Brain microvascular endothelial cell (primary cell): ENCODE data around the gene ANO4.

Experiments used
- DNase-seq: peaks from one replicate; pipeline ENCODE4 v3.0.0-alpha.2; 2020
- H3K27ac ChIP-seq: fragments of 250-450 bp; sonication (Bioruptor Pico); 2 replicates; pipeline ENCODE4 v1.5.1; 2020; ENCODE audit warnings: mild to moderate bottlenecking, moderate library complexity
- H3K27me3 ChIP-seq: fragments of 250-450 bp; sonication (Bioruptor Pico); replicated peaks from 2 replicates; pipeline ENCODE4 v1.5.1; 2020; ENCODE audit warnings: mild to moderate bottlenecking
- H3K36me3 ChIP-seq: fragments of 250-450 bp; sonication (Bioruptor Pico); replicated peaks from 2 replicates; pipeline ENCODE4 v1.5.1; 2020; ENCODE audit warnings: mild to moderate bottlenecking
- H3K4me3 ChIP-seq: 2 replicates; pipeline ENCODE4 v1.5.1; 2011; ENCODE audit warnings: low read depth, mild to moderate bottlenecking, control low read depth, low read length, moderate library complexity
- in situ Hi-C: cut with HindIII; loops from 2 replicates; pipeline ENCODE4 v1.10.0; 2017; ENCODE audit warnings: low sequenced_read_pairs, low pct_ligation_motif_present
- TF ChIP-seq, protein P1 (sequence below): IDR thresholded peaks from 2 replicates; pipeline ENCODE4 v1.5.1; 2011; ENCODE audit warnings: low read depth, mild to moderate bottlenecking, moderate library complexity, low read length, control low read depth, inconsistent platforms; ENCODE audit errors: missing control alignments

The ANO4 gene

DNA sequence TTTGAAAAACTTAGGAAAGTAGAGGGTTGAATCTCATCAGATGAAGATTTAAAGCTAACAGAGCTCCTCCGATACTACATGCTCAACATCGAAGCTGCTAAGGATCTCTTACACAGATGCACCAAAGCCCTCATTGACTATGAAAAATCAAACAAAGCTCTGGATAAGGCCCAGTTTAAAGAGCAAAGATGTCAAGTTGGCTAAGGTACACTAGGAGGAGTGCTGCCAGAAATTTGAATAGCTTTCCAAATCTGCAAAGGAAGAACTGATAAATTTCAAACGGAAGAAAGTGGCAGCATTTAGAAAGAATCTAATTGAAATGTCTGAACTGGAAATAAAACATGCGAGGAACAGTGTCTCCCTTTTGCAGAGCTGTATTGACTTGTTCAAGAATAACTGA lies 274.3 kb downstream of the ANO4 start:
- DNase-seq = no peak
- in situ Hi-C loops = no loop called here
- no peak overlapping the region for H3K27ac ChIP-seq
- no peaks in the 10 kb centered on the region for H3K27me3 ChIP-seq
- H3K4me3 ChIP-seq = no peak overlapping the region
- TF ChIP-seq, protein P1, sequence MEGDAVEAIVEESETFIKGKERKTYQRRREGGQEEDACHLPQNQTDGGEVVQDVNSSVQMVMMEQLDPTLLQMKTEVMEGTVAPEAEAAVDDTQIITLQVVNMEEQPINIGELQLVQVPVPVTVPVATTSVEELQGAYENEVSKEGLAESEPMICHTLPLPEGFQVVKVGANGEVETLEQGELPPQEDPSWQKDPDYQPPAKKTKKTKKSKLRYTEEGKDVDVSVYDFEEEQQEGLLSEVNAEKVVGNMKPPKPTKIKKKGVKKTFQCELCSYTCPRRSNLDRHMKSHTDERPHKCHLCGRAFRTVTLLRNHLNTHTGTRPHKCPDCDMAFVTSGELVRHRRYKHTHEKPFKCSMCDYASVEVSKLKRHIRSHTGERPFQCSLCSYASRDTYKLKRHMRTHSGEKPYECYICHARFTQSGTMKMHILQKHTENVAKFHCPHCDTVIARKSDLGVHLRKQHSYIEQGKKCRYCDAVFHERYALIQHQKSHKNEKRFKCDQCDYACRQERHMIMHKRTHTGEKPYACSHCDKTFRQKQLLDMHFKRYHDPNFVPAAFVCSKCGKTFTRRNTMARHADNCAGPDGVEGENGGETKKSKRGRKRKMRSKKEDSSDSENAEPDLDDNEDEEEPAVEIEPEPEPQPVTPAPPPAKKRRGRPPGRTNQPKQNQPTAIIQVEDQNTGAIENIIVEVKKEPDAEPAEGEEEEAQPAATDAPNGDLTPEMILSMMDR = no peak
- no peaks in the 10 kb centered on the region for H3K36me3 ChIP-seq

DNA sequence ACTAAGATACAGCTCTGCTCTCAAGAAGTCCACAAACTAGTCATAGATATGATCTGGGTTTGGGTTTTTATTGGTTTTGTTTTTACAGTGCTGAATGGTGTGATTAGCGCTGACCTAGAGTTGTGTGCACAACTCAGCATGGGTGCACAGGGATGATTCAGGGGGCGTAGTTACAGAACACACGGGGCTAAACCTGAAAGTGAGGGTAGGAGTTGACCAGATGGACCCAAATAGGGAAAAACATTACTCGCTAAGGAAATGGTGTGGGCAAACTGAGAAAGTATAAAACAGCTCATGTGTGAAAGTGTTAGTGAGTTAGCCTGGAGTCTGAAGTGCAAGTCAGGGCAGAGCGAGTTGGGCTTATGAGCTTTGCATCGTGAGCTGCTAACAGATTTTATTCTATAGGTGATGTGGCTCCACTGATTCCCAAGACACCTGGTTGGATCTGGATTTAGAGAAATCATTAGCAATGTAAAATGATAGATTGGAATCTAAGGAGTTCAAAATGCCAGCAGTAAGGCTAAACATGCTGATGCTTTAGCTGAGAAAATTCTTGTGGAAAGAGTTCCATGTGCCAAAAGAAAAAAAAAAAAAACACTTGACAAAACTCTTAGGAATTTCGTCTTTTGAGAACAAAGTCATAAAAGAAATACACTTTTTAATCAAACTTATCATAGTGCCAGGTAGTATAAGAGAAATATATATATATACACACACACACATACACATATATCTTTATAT lies 280.5 kb downstream of the ANO4 start:
- TF ChIP-seq, protein P1 = no peak
- in situ Hi-C loops = no loop called here

DNA sequence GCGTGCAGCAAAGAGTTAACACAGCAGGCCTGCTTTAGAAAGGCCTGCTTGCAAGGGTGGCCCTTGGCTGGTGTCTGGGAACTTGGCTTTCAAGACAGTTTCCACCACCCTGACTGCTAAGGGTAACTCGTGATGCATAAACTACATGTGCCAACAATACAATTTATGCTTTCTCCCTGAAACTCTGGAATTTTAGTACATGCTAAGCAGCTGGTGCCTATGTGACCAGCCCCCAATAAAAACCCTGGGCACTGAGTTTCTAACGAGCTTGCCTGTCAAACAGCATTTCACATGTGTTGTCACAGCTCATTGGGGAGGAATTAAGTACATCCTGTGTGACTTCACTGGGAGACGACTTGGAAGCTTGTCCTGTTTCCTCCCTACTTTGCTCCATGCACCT lies 282.3 kb downstream of the ANO4 start:
- no peaks in the 10 kb centered on the region for H3K36me3 ChIP-seq
- TF ChIP-seq, protein P1 = no peak
- DNase-seq = no peak
- H3K4me3 ChIP-seq = no peak overlapping the region
- no peaks in the 10 kb centered on the region for H3K27me3 ChIP-seq
- in situ Hi-C loops = no loop called here
- no peak overlapping the region for H3K27ac ChIP-seq

More for the DNA sequence above, 280.5 kb downstream of the ANO4 start:
- no peaks in the 10 kb centered on the region for H3K27me3 ChIP-seq
- no peaks in the 10 kb centered on the region for H3K36me3 ChIP-seq
- no peak for DNase-seq
- H3K27ac ChIP-seq = no peak overlapping the region
- no peak overlapping the region for H3K4me3 ChIP-seq

DNA sequence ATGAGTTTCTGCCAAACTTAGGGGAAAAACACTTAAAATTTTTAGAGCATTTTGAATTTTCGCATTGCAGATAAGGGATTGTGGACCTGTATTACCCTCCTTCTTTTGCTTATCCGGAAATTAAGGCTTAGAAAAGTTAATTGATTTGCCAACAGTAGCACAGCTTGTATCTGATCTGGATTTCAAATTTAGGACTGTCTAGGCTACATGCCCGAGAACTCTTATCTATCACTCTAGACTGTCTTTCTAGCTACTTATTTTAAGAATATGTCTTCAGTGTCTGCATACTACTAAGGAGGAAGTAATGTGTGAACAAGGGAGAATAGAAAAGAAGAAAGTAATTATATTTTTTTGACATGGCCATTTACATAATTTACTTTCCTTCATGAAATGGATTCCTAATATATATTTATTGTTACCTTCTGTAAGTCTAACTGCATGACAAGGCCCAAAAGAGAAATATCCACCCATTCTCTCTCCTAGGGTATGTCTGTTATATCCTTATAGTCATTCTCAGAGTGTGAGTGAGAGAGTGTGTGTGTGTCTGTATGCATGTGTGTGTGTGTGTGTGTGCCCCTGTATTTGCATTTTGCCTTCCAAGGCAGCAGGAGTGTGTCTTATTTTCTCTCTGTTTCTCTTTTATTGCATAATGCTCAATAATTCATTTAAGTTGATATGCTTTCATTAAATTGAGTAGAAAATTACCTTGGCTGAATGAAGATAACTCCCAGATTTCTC lies 283.4 kb downstream of the ANO4 start:
- TF ChIP-seq, protein P1 = no peak
- H3K27ac ChIP-seq = no peak overlapping the region
- no peak overlapping the region for H3K4me3 ChIP-seq
- no peak for DNase-seq
- no peaks in the 10 kb centered on the region for H3K36me3 ChIP-seq
- H3K27me3 ChIP-seq = no peaks in the 10 kb centered on the region
- in situ Hi-C loops = no loop called here

DNA sequence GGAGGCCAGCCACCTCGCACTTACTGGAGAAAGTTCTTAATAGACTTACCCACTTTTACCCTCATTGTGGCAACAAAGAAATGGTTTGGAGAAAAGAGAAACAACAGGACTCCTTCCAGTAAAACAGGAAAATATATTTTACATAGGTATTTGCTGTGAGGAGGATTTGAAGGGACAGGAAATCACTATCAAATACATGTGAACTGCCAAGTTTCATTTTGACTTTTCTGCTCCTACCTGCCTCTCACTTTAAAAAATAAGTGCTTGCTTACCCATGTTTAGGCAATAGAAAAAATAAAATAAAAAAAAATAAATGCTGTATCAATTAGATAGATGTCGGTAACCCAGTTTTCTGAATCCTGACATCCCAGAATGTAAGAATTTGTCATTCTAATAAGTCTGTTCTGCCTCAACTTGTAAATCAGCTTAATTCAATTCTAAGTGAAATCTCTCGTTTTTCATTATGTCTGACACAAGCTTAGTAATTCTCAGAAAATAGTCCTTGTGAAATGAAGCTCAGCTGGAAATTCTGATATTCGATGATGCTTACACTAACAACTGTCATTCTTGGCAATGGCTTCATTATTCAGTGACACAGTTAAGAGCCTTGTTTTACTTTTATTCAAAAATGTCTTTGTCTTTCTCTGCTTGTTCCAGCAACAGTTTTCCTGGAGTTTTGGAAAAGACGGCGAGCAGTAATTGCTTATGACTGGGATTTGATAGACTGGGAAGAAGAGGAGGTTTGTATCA lies 284.1 kb downstream of the ANO4 start:
- no peak for DNase-seq
- Histone ChIP-seq H3K4me3 (no peak overlapping the region), H3K27me3 (no peaks in the 10 kb centered on the region), H3K36me3 (no peaks in the 10 kb centered on the region), H3K27ac (no peak overlapping the region)
- TF ChIP-seq, protein P1 = no peak
- in situ Hi-C loops = no loop called here
